ENCODE results near the gene RIOK3.
"Not testable (repeated sequence)": the region's sequence is repeated elsewhere in the genome, so short reads cannot be mapped to it uniquely, and the experiment has no call there.

Gene RIOK3

GRCh38 chr18:23452728-23453679 is at the start of gene RIOK3:
Gene RIOK3, plus strand, starts transcription at chr18:23453287. Its CDS starts 153 bp downstream, at chr18:23453440.
- DNase-seq (ENCODE audit: low read depth in 2 of 2) = peak; percentile 81 to 84

GRCh38 chr18:23403310-23403709 is 49.8 kb upstream of the RIOK3 start:
- no peak for DNase-seq (ENCODE audit: low read depth in 2 of 2)

- DNase-seq (ENCODE audit: low read depth in 2 of 2) = no peak
Measured at GRCh38 chr18:23405636-23406035, 47.5 kb upstream of the RIOK3 start.

- DNase-seq (ENCODE audit: low read depth in 2 of 2) = no peak
Measured at GRCh38 chr18:23406271-23406787, 46.8 kb upstream of the RIOK3 start.

GRCh38 chr18:23412351-23412964 is 40.6 kb upstream of the RIOK3 start:
- DNase-seq (ENCODE audit: low read depth in 2 of 2) = no peak

GRCh38 chr18:23415515-23415914 is 37.6 kb upstream of the RIOK3 start:
- no peak for DNase-seq (ENCODE audit: low read depth in 2 of 2)

- no peak for DNase-seq (ENCODE audit: low read depth in 2 of 2)
Measured at GRCh38 chr18:23416298-23416697, 36.8 kb upstream of the RIOK3 start.

- no peak for DNase-seq (ENCODE audit: low read depth in 2 of 2)
Measured at GRCh38 chr18:23421277-23421676, 31.8 kb upstream of the RIOK3 start.

GRCh38 chr18:23422751-23423418 is 30.2 kb upstream of the RIOK3 start:
- DNase-seq (ENCODE audit: low read depth in 2 of 2) = peak in 1 of 2 donors; percentile 16

GRCh38 chr18:23424616-23425015 is 28.5 kb upstream of the RIOK3 start:
- no peak for DNase-seq (ENCODE audit: low read depth in 2 of 2)

- DNase-seq (ENCODE audit: low read depth in 2 of 2) = no peak
Measured at GRCh38 chr18:23428821-23429220, 24.3 kb upstream of the RIOK3 start.

- DNase-seq (ENCODE audit: low read depth in 2 of 2) = not testable (repeated sequence)
Measured at GRCh38 chr18:23429538-23429937, 23.5 kb upstream of the RIOK3 start.

- no peak for DNase-seq (ENCODE audit: low read depth in 2 of 2)
Measured at GRCh38 chr18:23433360-23433759, 19.7 kb upstream of the RIOK3 start.

GRCh38 chr18:23437357-23438045 is 15.6 kb upstream of the RIOK3 start:
- peak; percentile 57 to 79 for DNase-seq (ENCODE audit: low read depth in 2 of 2)

GRCh38 chr18:23438046-23438377 is 15.1 kb upstream of the RIOK3 start:
- DNase-seq (ENCODE audit: low read depth in 2 of 2) = no peak

- DNase-seq (ENCODE audit: low read depth in 2 of 2) = no peak
Measured at GRCh38 chr18:23438608-23439366, 14.3 kb upstream of the RIOK3 start.

- no peak for DNase-seq (ENCODE audit: low read depth in 2 of 2)
Measured at GRCh38 chr18:23440131-23440530, 13.0 kb upstream of the RIOK3 start.

- no peak for DNase-seq (ENCODE audit: low read depth in 2 of 2)
Measured at GRCh38 chr18:23442958-23443357, 10.1 kb upstream of the RIOK3 start.

GRCh38 chr18:23448291-23448690 is 4.8 kb upstream of the RIOK3 start:
- no peak for DNase-seq (ENCODE audit: low read depth in 2 of 2)

GRCh38 chr18:23450022-23450421 is 3.1 kb upstream of the RIOK3 start:
- no peak for DNase-seq (ENCODE audit: low read depth in 2 of 2)

GRCh38 chr18:23451011-23451410 is 2.1 kb upstream of the RIOK3 start:
- DNase-seq (ENCODE audit: low read depth in 2 of 2) = no peak

Data from stimulated activated CD8-positive, alpha-beta memory T cell treated with anti-CD3 and anti-CD28 coated beads, Interleukin-7, amount 100 ng/mL, for 4 hours (primary cell).